Fibroblast of skin of left biceps (primary cell): ENCODE data around the gene SLMAP.
A peak's percentile ranks its signal among the peaks of the same experiment; 100 is the strongest.

Source experiments
- DNase-seq, 2 experiments: peaks; one replicate each; pipeline ENCODE4 v3.0.0-alpha.2; 2013; ENCODE audit warnings: low read depth in 2 of 2

SLMAP gene

DNA sequence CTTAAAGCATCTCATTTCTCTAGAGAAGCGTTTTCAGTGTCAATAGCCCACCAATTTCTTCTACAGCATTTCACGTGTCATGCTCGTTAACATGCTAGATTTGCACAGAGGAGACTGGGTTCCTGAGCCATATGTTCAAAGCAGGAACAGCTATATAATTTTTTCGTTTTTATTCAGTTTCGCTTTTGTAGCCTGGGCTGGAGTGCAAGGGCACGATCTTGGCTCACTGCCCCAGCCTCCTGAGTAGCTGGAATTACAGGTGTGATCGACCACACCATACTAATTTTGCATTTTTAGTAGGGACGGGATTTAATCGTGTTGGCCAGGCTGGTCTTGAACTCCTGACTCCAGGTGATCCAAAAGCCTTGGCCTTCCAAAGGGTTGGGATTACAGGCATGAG is 6.6 kb upstream of the SLMAP start:
- DNase-seq = no peak

GRCh38 chr3:57752307-57752706 is 3.8 kb upstream of the SLMAP start:
- no peak for DNase-seq

- no peak for DNase-seq
Measured at GRCh38 chr3:57753016-57753415, 3.1 kb upstream of the SLMAP start.

DNA sequence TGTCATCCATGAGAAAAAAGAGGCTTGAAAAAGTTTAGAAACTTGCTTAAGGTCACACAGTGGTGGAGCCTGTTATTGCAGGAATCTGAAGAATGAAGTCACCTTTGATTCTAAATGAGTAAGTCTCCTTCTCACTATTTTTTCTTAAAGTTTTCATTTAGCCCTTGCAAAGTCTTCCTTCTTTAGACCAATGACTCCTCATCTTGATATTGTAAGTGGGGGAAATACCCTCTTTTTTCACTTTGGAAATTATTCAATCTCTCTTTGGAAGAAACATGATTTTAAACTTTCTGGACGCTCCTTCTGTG is 787 bp upstream of the SLMAP start:
- DNase-seq = no peak

DNA sequence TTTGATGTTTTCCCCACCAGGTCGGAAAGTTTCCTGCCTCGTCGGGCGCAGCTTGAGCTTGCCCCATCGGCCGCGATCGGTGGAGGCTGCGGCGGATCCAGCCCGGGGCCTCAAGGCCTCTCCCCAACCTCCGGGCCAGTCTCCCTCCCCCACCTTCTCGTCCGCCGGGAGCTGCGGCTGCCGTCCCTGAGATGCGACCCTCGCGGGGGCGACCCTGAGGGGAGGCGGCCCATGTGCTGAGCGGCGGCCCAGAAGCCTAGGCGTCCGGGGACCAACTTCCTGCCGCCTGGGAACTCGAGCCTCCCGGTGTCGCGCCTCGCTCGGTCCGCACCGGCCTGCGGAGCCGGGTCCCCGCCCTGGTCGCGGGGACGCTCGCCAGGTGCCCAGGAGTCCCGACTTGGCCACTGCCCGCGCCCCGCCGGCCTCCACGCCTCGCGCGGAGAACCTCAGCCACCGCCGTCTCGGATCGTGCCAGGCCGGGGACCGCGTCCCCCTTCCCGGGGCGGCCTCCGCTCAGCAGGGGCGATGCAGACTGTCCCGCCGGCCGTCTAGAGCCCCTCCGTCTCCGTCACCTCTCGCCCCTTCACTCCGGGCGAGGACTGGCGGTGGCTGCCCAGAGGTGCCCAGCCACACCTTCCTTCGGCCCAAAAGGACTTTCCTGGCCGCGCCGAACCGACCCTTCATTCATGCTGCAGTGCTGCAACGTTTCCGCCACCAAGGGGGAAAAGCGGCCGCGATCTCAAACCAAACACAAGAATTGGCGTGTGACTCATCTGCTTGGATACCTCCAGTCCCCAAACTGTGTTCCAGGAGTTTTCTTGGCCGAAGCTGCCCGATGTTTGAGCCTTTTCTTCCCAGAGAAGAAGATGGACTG is 656 bp downstream of the SLMAP start:
- no peak for DNase-seq

GRCh38 chr3:57757642-57758297 is 1.7 kb downstream of the SLMAP start:
- DNase-seq = no peak

GRCh38 chr3:57758686-57759085 is 2.6 kb downstream of the SLMAP start:
- DNase-seq = no peak

DNA sequence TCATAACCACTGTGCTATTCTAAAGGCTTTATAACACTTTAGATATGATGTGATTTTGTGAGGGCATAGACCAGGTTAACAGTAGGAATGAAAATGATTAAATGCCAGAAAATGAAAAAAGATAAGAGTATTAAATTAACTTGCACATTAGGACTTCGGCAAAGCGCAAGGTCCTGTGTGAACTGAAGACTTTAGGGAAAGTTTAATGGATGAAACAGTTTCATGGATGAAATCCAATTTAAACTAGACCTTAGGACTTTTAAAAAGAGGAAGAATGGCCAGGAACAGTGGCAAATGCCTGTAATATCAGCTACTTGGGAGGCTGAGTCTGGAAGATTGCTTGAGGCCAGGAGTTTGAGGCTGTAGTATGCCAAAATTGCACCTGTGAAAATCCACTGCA is 8.7 kb downstream of the SLMAP start:
- DNase-seq = no peak

- no peak for DNase-seq
Measured at GRCh38 chr3:57768595-57768994, 12.5 kb downstream of the SLMAP start.

DNA sequence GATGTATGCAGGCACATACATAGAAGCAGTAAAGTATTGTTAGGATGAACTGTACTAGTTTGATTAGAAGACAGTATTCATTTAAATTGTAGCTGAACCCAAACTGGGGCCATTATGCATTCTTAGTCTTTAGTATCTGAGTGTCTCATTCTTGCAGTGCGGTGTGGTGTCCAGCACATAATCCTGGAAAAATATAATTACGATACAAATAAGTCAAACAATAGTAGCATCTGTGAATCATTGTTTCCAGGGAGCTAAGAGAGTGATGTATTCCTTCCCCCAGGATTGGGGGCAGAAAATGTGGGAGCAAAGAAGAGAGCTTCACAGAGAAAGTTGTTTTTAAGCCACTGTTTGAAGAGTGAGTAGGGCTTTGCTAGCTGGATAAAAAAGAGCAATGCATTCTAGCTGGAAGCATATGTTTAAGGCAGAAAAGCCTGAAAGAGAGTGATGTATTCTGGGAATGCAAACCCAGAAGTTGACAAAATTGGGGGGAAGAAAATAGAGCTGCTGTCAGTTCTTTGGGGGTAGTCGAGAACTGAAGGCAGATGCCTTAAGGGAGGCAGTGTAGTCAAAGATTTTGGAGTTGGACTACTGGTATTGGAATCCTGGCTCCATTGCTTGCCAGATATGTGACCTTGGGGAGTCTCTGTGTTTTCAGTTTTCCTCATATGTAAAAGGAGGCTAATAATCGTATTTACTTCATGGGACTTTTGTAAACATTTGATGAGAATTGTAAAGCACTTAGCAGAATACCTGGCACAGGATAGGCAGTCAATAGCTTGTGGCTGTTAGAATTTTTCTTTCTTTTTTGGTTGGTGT is 14.1 kb downstream of the SLMAP start:
- no peak for DNase-seq

DNA sequence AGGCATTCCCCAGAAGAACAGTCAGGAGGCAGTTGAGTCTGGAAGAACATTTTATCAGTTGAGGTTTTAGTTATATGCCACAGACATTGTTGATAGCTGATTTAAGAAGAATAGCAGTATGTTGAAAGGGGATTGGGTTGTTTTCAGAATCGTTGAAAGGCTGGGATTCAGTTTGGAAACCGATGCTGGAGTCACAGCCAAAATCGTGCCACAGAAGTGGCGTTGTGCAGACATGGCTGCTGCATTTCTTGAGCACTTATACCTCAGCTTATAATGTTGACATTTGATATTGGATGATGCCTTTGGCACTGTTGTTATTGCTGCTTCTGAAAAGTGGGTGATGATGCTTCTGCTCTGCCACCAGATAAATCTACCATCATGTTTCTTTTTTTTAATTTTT is 16.1 kb downstream of the SLMAP start:
- DNase-seq = no peak

DNA sequence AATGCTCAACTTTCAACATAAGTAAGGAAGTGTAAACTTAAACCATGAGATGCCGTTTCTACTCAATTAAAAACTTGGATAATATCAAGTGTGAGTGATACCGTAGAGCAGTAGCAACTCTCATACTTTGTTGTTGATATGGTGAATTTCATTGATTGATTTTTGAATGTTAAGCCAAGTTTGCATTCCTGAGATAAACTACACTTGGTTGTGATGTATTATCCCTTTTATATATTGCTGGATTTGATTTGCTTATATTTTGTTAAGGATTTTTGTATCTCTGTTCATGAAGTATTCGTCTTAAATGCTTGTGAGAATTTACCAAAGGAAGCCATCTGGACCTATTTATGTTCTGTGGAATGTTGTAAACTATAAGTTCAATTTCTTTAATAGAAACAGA is 21.7 kb downstream of the SLMAP start:
- peak; percentile 31 to 45 for DNase-seq

DNA sequence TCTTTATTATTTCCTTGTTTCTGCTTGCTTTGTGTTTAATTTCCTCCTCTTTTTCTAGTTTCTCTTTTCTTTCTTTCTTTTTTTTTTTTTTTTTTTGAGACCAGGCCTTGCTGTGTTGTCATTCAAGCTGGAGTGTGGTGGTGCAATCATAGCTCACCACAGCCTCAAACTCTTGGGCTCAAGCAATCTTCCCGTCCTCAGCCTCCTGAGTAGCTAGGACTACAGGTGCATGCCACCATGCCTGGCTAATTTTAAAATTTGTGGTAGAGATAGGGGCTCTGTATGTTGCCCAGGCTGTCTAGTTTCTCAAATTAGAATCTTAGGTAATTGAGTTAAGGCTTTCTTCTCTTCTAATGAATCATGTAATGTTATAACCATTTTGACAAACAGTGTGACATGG is 22.4 kb downstream of the SLMAP start:
- DNase-seq = no peak

DNA sequence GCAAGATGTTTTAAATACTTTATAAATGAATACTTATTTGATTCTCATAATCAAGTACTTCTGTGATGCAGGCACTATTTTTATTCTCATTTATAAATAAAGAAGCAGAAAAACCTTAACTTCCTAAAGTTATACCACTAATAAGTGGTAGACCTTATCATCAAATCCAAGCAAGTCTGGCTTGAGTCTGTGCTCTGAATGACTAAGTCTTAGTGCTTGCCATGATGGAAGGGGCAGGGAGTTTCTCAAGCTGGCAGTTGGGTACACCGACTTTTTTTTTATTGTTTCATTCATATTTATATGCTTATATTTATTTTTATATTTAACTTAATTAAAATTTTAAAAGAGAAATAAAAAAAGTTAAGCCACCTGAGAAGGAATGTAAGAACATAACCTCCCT is 23.6 kb downstream of the SLMAP start:
- DNase-seq = no peak

GRCh38 chr3:57783186-57784088 is 27.3 kb downstream of the SLMAP start:
- no peak for DNase-seq

DNA sequence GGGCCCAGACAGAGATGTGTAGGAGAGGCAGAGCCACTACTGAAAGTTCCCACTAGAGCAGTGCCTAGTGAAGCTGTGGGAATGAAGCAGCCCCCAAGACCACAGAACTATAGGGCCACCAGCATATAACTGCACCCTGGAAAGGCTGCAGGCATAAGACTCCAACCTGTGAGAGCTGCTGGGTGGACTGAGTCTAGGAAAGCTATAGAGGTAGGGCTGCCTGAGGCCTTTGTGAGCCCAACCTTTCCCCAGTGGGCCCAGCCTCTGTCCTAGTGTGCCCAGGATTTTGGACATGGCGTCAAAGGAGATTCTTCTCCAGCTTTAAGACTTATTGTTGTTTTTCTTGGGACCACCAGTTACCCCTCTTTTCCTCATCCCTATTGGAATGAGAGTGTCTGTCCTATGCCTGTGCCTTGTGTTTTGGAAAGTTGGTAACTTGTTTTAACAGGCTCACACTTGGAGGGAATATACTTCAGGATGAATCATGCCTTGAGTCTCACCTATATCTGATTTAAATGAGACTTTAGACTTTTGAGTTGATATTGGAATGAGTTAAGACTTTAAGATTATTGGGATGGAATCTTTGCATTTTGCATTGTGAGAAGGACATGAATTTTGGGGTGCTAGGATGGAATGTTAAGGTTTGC is 28.1 kb downstream of the SLMAP start:
- no peak for DNase-seq

DNA sequence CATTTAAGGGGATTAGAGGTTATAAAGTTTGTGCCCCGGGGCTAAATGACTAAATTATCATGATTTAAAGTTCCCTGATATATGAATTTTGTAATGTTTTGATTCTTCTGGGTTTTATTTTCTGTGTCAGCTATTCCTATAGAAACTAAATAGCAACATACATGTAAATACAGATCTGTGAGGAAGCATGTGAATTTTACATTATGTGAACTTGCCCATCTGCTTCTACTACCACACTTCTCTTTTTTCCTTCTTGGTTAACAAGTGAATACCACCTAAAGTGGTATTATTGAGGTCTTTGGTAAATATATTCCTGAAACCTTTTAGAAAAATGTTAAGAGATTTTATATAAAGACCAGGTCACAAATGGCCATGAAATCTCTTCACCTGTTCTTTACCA is 29.3 kb downstream of the SLMAP start:
- DNase-seq = no peak

- DNase-seq = no peak
Measured at GRCh38 chr3:57787867-57788623, 31.9 kb downstream of the SLMAP start.

- no peak for DNase-seq
Measured at GRCh38 chr3:57788624-57789018, 32.5 kb downstream of the SLMAP start.

DNA sequence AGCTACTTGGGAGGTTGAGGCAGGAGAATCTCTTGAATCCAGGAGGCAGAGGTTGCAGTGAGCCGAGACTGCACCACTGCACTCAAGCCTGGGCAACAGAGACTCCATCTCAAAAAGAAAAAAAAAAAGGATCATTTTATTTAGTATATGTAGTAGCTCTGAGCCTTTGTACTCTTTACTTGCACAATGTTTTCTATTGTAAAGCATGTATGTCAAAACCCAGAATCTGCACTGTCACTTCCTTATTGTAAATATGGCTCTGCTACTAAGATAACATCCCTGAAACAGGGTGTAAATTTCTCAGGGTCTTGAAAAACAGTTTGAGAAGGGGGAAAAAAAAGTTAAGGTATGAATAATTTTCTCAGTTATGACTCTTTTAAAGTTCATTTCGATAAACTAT is 35.1 kb downstream of the SLMAP start:
- DNase-seq = no peak
